Measurements from ENCODE around the gene RABL6. TPM values are rescaled to one million over a fixed set of nuclear protein-coding genes. Genes with fewer than 3 reads are reported as not detected.
"Not testable (repeated sequence)": the region's sequence is repeated elsewhere in the genome, so short reads cannot be mapped to it uniquely, and the experiment has no call there.

Gene RABL6
- total RNA-seq, 4 donors from 2014 or later, result 54.2 to 70.7 (median 61.0) TPM

- peaks cover 52% of the 10 kb centered on the region for H3K4me1 ChIP-seq
- DNase-seq (ENCODE audit: low spot score in 2 of 2), result no peak
- H3K36me3 ChIP-seq, result no peaks in the 10 kb centered on the region
- H3K9me3 ChIP-seq, result no peaks in the 10 kb centered on the region
- WGBS, result 0% methylated on average over 21 of the region's 63 CpGs
- H3K4me3 ChIP-seq, result peak overlapping the region; percentile 40
- TF ChIP-seq POLR2AphosphoS5 (IDR thresholded peaks at IDR 0.05), result no peak
- TF ChIP-seq EP300 (IDR thresholded peaks at IDR 0.05), result no peak
- no peak overlapping the region for H3K27ac ChIP-seq
- peaks cover 41% of the 10 kb centered on the region for H3K27me3 ChIP-seq
Measured at GRCh38 chr9:136799854-136800657, 7.7 kb upstream of the RABL6 start.

- TF ChIP-seq POLR2A (IDR thresholded peaks at IDR 0.05), result no peak
- TF ChIP-seq CTCF (IDR thresholded peaks at IDR 0.05), result no peak
- WGBS, result 92% methylated on average over 6 of the region's 6 CpGs
- Histone ChIP-seq H3K27ac (no peak overlapping the region), H3K4me3 (no peak overlapping the region), H3K27me3 (peaks cover 41% of the 10 kb centered on the region), H3K36me3 (no peaks in the 10 kb centered on the region), H3K9me3 (no peaks in the 10 kb centered on the region), H3K4me1 (peaks cover 46% of the 10 kb centered on the region)
- no peak for DNase-seq (ENCODE audit: low spot score in 2 of 2)
Measured at GRCh38 chr9:136802321-136802720, 5.4 kb upstream of the RABL6 start.

GRCh38 chr9:136803009-136803550, 4.7 kb upstream of the RABL6 start:
- H3K4me3 ChIP-seq; DNase-seq (ENCODE audit: low spot score in 2 of 2); H3K27ac ChIP-seq; H3K9me3 ChIP-seq; H3K36me3 ChIP-seq: not testable (repeated sequence)
- peaks cover 34% of the 10 kb centered on the region for H3K27me3 ChIP-seq
- 100% methylated on average over 1 of the region's 9 CpGs for WGBS
- H3K4me1 ChIP-seq, result peaks cover 47% of the 10 kb centered on the region

GRCh38 chr9:136803551-136804508, 3.9 kb upstream of the RABL6 start:
- peaks cover 27% of the 10 kb centered on the region for H3K27me3 ChIP-seq
- H3K9me3 ChIP-seq, result no peaks in the 10 kb centered on the region
- H3K4me1 ChIP-seq, result peaks cover 43% of the 10 kb centered on the region
- TF ChIP-seq POLR2AphosphoS5 (IDR thresholded peaks at IDR 0.05) (no peak), CTCF (IDR thresholded peaks at IDR 0.05) (no peak), EP300 (IDR thresholded peaks at IDR 0.05) (no peak), POLR2A (IDR thresholded peaks at IDR 0.05) (no peak)
- no peak for DNase-seq (ENCODE audit: low spot score in 2 of 2)
- no peak overlapping the region for H3K4me3 ChIP-seq
- H3K36me3 ChIP-seq, result no peaks in the 10 kb centered on the region
- no peak overlapping the region for H3K27ac ChIP-seq
- 85% methylated on average over 19 of the region's 22 CpGs for WGBS

- WGBS, result 93% methylated on average over 10 of the region's 20 CpGs
- TF ChIP-seq POLR2A (IDR thresholded peaks at IDR 0.05), result no peak
- no peak for TF ChIP-seq POLR2AphosphoS5 (IDR thresholded peaks at IDR 0.05)
- no peak for TF ChIP-seq CTCF (IDR thresholded peaks at IDR 0.05)
- no peak for TF ChIP-seq EP300 (IDR thresholded peaks at IDR 0.05)
- H3K9me3 ChIP-seq, result no peaks in the 10 kb centered on the region
- no peak overlapping the region for H3K27ac ChIP-seq
- peaks cover 19% of the 10 kb centered on the region for H3K27me3 ChIP-seq
- H3K4me3 ChIP-seq, result no peak overlapping the region
- DNase-seq (ENCODE audit: low spot score in 2 of 2), result peak in 1 of 2 donors; percentile 62
- peaks cover 44% of the 10 kb centered on the region for H3K4me1 ChIP-seq
- H3K36me3 ChIP-seq, result no peaks in the 10 kb centered on the region
Measured at GRCh38 chr9:136804509-136805206, 3.1 kb upstream of the RABL6 start.

All from suprapubic skin (tissue), 4 donors.